Stomach smooth muscle (tissue), 2 donors: ENCODE measurements around the gene ERP27.

ENCODE experiments used
- H3K27ac ChIP-seq: one replicate; pipeline ENCODE4 v1.7.0; 2013; ENCODE audit warnings: mild to moderate bottlenecking, low read length, inconsistent platforms
- H3K27me3 ChIP-seq, 2 donors: one replicate each; pipeline ENCODE4 v1.7.0; 2013; ENCODE audit warnings: low read length in 2 of 2; ENCODE audit not compliant: insufficient read depth in 2 of 2, control insufficient read depth in 1 of 2
- H3K36me3 ChIP-seq, 2 donors: one replicate each; pipeline ENCODE4 v1.7.0; 2013; ENCODE audit warnings: low read length in 2 of 2; ENCODE audit not compliant: control insufficient read depth in 2 of 2, insufficient read depth in 2 of 2
- H3K4me1 ChIP-seq: one replicate; pipeline ENCODE4 v1.7.0; 2013; ENCODE audit warnings: low read length; ENCODE audit not compliant: control insufficient read depth, insufficient read depth
- H3K4me3 ChIP-seq, 2 donors: one replicate each; pipeline ENCODE4 v1.7.0; 2013; ENCODE audit warnings: low read length in 2 of 2
- H3K9ac ChIP-seq, 2 donors: one replicate each; pipeline ENCODE4 v1.7.0; 2013; ENCODE audit warnings: low read length in 2 of 2, mild to moderate bottlenecking in 1 of 2
- H3K9me3 ChIP-seq, 2 donors: one replicate each; pipeline ENCODE4 v1.7.0; 2013; ENCODE audit warnings: low read length in 2 of 2; ENCODE audit not compliant: control insufficient read depth in 2 of 2
- donor health status: healthy.
- donor health status: Pancreatic carcinoma.

ERP27 gene

GRCh38 chr12:14903386-14904098, 34.8 kb downstream of the ERP27 start:
- no peak overlapping the region for H3K27ac ChIP-seq

GRCh38 chr12:14902465-14902864, 35.9 kb downstream of the ERP27 start:
- Histone ChIP-seq H3K9me3 (no peaks in the 10 kb centered on the region), H3K27ac (no peak overlapping the region), H3K36me3 (no peaks in the 10 kb centered on the region), H3K4me3 (no peak overlapping the region), H3K27me3 (no peaks in the 10 kb centered on the region), H3K4me1 (peaks cover 7% of the 10 kb centered on the region), H3K9ac (no peak overlapping the region)

More at GRCh38 chr12:14903386-14904098, 34.8 kb downstream of the ERP27 start:
- Histone ChIP-seq H3K27me3 (no peaks in the 10 kb centered on the region), H3K9ac (no peak overlapping the region), H3K4me1 (peaks cover 7% of the 10 kb centered on the region), H3K9me3 (no peaks in the 10 kb centered on the region), H3K36me3 (no peaks in the 10 kb centered on the region), H3K4me3 (no peak overlapping the region)

GRCh38 chr12:14901228-14901562, 37.1 kb downstream of the ERP27 start:
- no peaks in the 10 kb centered on the region for H3K9me3 ChIP-seq
- H3K36me3 ChIP-seq: no peaks in the 10 kb centered on the region
- H3K27ac ChIP-seq: no peak overlapping the region
- H3K4me1 ChIP-seq: peaks cover 5% of the 10 kb centered on the region
- no peak overlapping the region for H3K4me3 ChIP-seq
- H3K9ac ChIP-seq: no peak overlapping the region
- H3K27me3 ChIP-seq: no peaks in the 10 kb centered on the region

- no peaks in the 10 kb centered on the region for H3K9me3 ChIP-seq
- no peaks in the 10 kb centered on the region for H3K36me3 ChIP-seq
- no peak overlapping the region for H3K27ac ChIP-seq
- H3K4me1 ChIP-seq: peaks cover 4% of the 10 kb centered on the region
- H3K9ac ChIP-seq: no peak overlapping the region
- no peak overlapping the region for H3K4me3 ChIP-seq
- H3K27me3 ChIP-seq: no peaks in the 10 kb centered on the region
Observed at GRCh38 chr12:14900521-14901227, 37.7 kb downstream of the ERP27 start.

GRCh38 chr12:14896521-14897169, 41.7 kb downstream of the ERP27 start:
- H3K9ac ChIP-seq: no peak overlapping the region
- no peaks in the 10 kb centered on the region for H3K36me3 ChIP-seq
- H3K27ac ChIP-seq: no peak overlapping the region
- no peaks in the 10 kb centered on the region for H3K4me1 ChIP-seq
- no peaks in the 10 kb centered on the region for H3K27me3 ChIP-seq
- no peaks in the 10 kb centered on the region for H3K9me3 ChIP-seq
- no peak overlapping the region for H3K4me3 ChIP-seq

- H3K4me1 ChIP-seq: no peaks in the 10 kb centered on the region
- no peaks in the 10 kb centered on the region for H3K9me3 ChIP-seq
- no peaks in the 10 kb centered on the region for H3K27me3 ChIP-seq
- peak overlapping the region; percentile 59 for H3K27ac ChIP-seq
- no peaks in the 10 kb centered on the region for H3K36me3 ChIP-seq
- H3K4me3 ChIP-seq: no peak overlapping the region
- H3K9ac ChIP-seq: peak overlapping the region in 1 of 2 donors; percentile 6
Observed at GRCh38 chr12:14893506-14894250, 44.7 kb downstream of the ERP27 start.

- no peaks in the 10 kb centered on the region for H3K36me3 ChIP-seq
- no peak overlapping the region for H3K4me3 ChIP-seq
- H3K9me3 ChIP-seq: no peaks in the 10 kb centered on the region
- H3K4me1 ChIP-seq: no peaks in the 10 kb centered on the region
- H3K27ac ChIP-seq: peak overlapping the region; percentile 59
- H3K27me3 ChIP-seq: no peaks in the 10 kb centered on the region
- H3K9ac ChIP-seq: no peak overlapping the region
Observed at GRCh38 chr12:14892726-14893505, 45.4 kb downstream of the ERP27 start.

GRCh38 chr12:14890701-14891100, 47.6 kb downstream of the ERP27 start:
- Histone ChIP-seq H3K27ac (no peak overlapping the region), H3K36me3 (no peaks in the 10 kb centered on the region), H3K9me3 (no peaks in the 10 kb centered on the region), H3K9ac (no peak overlapping the region), H3K4me3 (no peak overlapping the region), H3K27me3 (no peaks in the 10 kb centered on the region), H3K4me1 (peaks cover 4% of the 10 kb centered on the region)

GRCh38 chr12:14886271-14886670, 52.1 kb downstream of the ERP27 start:
- no peaks in the 10 kb centered on the region for H3K9me3 ChIP-seq
- H3K36me3 ChIP-seq: no peaks in the 10 kb centered on the region
- H3K27ac ChIP-seq: peak overlapping the region; percentile 59
- H3K9ac ChIP-seq: no peak overlapping the region
- no peaks in the 10 kb centered on the region for H3K27me3 ChIP-seq
- no peak overlapping the region for H3K4me3 ChIP-seq
- peaks cover 5% of the 10 kb centered on the region for H3K4me1 ChIP-seq

- peaks cover 5% of the 10 kb centered on the region for H3K4me1 ChIP-seq
- H3K9ac ChIP-seq: peak within 1 kb of the TSS; percentile 50 to 81
- peak within 1 kb of the TSS; percentile 65 to 76 for H3K4me3 ChIP-seq
- no peaks in the 10 kb centered on the region for H3K27me3 ChIP-seq
- H3K36me3 ChIP-seq: no peaks in the 10 kb centered on the region
- peak within 1 kb of the TSS; percentile 68 for H3K27ac ChIP-seq
- H3K9me3 ChIP-seq: no peaks in the 10 kb centered on the region
Observed at GRCh38 chr12:14885718-14886221, 52.6 kb downstream of the ERP27 start, which contains the start of gene MGP. MGP (minus strand) TSS chr12:14885854; CDS start chr12:14885791, 63 bp downstream.
